22Rv1 (cell line): ENCODE measurements around the gene FOXP4.

ENCODE experiments used
- CTCF ChIP-seq: fragments of 450-650 bp; IDR thresholded peaks from 2 replicates; pipeline ENCODE4 v1.5.1; 2017; ENCODE audit warnings: mild to moderate bottlenecking
- ZFX ChIP-seq: fragments of 450-650 bp; IDR thresholded peaks from 2 replicates; pipeline ENCODE4 v1.6.1; 2017; ENCODE audit warnings: antibody characterized with exemption, borderline replicate concordance

DNA sequence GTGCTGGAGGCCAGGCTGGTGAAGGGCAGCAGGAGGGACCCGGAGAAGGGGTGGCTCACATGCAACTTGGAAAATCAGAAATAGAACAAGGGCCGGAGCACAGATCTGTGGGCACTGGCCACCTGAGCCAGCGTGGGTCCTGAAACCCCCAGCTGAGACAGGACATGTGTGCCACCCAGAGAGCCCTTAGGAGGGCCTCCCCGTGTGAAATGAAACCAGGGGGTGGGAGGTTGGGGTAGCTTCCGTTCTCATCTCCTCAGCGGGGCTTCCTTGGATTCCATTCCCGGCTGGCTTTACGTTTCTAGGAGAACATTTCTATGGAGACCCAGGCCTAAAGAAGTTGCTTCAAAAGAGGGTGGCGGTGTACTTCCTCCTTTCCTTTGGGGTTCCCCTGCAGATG is 5.7 kb downstream of the FOXP4 start:
- TF ChIP-seq CTCF: no peak
- TF ChIP-seq ZFX: no peak
